NCI-H1105 treated with DMSO at 0.1 percent for 48 hours (cell line): ENCODE data around the gene GAPT.

ENCODE experiments used
- DNase-seq: peaks from one replicate; lab custom pipeline; 2025; lab: John Stamatoyannopoulos, UW

Gene GAPT

DNA sequence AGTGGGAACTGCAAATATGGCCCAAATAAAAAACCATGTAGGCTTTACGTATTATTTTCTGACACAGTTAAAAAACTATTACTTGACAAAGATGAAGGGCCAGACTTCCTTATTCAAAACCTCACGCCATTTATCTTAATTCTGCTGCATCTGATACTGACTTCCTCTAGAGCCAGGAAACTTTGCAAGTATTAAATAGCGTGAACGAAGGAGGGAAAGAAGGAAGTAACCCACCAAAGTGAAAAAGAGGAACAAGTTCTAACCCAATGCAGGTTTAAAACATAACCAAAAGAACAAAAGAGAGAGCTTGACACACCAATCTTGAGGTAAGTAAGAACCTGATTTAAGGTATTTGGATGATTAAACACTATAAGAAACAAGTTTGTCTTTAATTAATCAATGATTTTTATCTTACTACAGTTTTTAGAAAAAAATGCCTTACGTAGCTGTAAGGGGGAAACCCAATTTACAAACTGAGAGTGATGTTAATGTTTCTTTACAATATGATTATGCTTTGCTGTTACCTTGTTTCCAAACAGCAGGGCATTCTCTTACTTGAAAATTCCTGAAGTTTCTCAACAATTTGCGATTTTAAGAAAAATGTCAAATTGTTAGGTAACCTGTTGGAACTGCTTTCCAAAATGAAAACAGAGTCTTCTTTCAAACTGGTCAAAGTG is at the start of gene GAPT:
Gene GAPT (plus strand): TSS at position 220 of the 677 bp plus-strand sequence. CDS start 3,102 bp downstream, outside the sequence.
- DNase-seq = no peak

DNA sequence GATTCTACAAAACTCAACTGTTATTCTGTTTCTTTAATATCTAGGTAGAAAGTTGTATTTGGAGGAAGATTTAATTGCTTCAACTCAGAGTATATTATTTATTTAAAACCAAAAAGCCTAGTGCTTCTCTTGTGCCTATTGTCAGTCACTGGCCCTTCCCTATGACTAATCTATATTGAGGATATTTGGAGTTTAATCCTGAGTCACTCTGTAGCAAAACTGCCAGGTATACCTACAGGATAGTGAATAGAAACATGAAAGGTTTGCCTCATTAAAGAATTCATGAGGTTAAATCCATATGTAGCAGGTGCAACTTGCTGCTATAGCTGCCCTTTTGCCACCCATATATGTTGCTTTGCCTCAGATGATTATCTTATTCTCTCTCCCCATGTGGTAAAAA is 46.4 kb upstream of the GAPT start:
- no peak for DNase-seq

DNA sequence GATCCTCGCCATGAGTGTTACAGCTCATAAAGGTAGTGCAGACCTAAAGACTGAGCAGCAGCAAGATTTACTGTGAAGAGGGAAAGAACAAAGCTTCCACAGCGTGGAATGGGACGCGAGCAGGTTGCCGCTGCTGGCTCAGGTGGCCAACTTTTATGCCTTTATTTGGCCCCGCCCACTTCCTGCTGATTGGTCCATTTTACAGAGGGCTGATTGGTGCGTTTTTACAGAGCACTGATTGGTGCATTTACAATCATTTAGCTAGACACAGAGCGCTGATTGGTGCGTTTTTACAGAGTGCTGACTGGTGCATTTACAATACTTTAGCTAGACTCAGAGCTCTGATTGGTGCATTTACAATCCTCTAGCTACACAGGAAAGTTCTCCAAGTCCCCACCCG is 45.2 kb upstream of the GAPT start:
- DNase-seq = no peak

DNA sequence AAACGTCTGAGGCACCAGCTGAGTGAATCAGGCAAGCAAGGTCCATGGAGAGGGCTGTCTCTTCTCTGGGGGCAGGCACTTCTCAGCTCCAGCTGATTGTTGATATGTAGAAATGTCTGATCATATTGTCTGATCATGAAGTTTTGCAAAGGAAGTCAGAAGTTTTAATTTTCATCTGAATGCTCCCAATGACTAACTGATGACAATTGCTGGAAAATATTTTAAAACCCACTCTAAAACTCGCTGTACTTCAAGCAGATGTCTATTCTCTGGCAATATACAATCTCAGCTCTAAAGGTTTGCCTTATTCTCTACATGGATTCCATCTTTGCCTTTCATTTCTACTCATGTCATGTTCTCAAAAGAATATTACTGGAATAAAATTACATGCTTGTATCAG is 44.0 kb upstream of the GAPT start:
- DNase-seq = no peak

GRCh38 chr5:58450018-58450417 is 41.2 kb upstream of the GAPT start:
- DNase-seq = no peak

DNA sequence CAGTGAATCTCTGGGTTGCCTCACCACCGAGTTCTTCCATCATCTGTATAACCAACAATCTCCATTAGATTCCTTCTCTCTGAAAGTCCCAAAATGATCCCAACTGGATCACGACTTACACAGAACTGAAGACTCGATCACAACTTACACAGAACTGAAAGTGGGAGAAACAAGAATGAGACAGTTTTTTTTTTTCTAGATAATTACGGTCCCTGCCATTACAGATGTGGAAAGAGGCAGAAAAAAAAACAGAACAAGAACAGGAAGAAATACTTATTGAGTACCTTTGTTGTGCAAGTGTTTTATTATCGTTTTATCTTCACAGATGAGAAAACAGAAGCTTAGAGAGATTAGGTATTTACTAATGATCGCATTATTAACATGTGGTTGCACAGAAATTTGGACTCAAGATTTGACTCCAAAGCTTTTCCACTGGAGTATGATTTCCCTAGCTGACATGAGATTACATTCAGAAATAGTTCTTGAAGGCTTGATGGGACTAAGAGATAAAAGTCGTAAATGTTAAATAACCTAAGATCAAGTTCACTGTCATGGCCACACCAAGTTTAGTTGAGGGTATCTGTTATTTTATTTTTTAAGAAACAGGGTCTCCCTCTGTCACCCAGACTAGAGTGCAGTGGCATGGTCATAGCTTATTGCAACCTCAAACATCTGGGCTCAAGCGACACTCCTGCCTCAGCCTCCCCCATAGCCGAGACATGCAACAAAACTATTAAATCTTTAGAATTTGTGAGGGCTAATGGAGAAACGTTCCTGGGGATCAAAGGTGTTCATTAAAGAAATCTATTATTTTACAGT is 40.2 kb upstream of the GAPT start:
- DNase-seq = no peak

DNA sequence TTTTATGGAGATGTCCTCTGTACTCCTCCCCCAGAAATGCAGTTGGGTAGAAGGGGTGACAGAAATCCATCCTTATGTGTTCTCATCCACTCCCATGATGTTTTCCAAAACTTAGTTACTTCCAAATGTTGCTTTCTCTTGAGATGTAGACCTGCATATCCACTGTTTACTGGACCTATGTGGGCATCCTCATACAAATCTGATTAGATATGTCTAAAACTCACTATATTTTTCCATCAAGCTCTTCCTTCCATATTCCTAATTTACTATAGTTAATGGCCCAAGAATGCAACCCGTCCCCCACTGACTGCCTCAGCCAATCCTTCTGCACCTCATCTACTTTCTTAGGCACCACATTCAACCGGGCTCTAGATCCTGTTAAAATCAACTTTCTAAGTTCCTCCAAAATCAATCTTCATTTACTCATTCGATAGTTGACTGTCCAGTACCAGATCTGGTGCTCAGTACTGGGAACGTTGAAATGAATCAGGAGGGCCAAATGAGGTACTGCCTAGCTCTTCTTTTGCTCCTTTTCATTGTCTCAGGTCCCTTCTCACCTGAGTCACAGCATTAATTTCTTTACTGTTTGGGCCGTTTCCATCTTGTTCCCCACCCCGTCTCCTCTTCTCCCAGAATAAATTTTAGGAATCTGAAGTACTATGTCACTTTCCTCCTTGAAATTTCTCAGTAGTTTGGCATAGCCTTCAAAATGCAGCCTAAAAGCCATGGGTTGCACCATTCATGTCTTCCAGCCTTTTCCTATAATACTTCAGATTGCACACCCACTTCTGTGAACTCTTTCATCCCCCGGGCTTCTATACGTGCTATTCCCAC is 39.3 kb upstream of the GAPT start:
- DNase-seq = no peak

- no peak for DNase-seq
Measured at GRCh38 chr5:58452566-58453258, 38.5 kb upstream of the GAPT start.

- DNase-seq = no peak
Measured at GRCh38 chr5:58453306-58453705, 37.9 kb upstream of the GAPT start.

DNA sequence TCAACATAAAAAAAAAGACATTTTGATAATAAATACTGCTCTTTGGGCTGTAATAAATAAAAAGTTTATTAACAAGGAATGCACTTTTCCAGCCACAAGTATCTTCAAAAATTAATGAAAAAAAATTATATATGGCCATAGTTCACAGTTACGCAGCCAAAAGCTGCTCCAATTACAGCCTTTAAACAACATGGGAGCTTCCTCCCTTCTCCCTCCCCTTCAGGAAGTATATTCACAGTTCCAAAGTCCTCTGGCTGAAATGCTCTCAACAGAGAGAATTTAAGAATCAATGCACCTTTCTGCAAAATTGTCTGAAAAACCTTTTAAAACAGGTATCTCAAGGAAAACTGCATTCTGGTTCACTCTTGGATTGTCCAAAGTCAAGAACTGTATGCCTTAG is 37.2 kb upstream of the GAPT start:
- no peak for DNase-seq

- DNase-seq = no peak
Measured at GRCh38 chr5:58455066-58455465, 36.2 kb upstream of the GAPT start.

GRCh38 chr5:58455480-58455879 is 35.8 kb upstream of the GAPT start:
- DNase-seq = no peak

GRCh38 chr5:58456026-58456425 is 35.2 kb upstream of the GAPT start:
- no peak for DNase-seq

- no peak for DNase-seq
Measured at GRCh38 chr5:58456486-58456885, 34.7 kb upstream of the GAPT start.

DNA sequence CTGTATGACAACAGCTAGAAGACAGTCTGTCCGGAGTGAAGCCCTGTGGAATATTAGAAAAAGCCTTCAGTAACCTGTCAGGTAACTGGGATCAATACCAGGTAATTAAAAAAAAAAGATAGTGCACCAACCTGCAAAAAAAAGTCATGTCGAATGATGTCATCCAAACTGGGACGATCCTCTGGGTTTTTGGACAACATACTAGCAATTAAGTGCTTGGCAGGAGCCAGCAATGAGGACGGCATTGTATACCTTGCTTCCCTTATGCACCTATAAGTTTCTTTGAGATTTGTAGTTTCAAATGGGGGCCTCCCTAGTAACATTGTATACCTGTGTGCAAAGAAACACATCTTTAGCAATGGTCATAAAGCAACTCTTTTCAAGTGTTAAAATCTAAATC is 34.2 kb upstream of the GAPT start:
- no peak for DNase-seq

DNA sequence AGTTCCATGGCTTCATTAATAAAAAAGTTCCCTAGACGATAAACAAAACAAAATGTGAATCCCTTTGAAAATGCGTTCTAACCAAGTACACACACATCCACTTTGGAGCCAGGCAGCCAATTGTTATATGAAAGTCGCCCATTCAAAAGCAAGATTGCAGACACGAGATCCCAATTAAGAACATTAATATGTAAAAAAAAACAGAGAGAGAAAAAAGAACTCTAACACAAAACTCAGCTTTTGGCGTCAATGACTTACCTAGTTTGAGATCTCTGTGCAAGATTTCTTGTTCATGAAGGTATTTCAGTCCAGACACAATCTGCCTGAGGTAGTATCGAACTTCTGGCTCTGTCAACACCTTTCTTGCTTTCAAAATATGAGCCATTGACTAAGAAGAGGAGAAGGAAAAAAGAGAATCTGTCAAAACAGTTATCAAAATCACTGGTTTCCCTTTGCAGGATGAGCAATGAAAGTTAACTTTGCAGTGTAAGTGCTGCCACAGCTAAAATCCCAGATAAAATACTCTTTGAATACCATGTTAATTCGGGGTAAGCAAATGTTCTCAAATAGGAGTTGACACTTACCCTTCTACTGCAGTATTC is 33.0 kb upstream of the GAPT start:
- no peak for DNase-seq

GRCh38 chr5:58458743-58459145 is 32.5 kb upstream of the GAPT start:
- no peak for DNase-seq

GRCh38 chr5:58459146-58460001 is 31.9 kb upstream of the GAPT start:
- DNase-seq = no peak

DNA sequence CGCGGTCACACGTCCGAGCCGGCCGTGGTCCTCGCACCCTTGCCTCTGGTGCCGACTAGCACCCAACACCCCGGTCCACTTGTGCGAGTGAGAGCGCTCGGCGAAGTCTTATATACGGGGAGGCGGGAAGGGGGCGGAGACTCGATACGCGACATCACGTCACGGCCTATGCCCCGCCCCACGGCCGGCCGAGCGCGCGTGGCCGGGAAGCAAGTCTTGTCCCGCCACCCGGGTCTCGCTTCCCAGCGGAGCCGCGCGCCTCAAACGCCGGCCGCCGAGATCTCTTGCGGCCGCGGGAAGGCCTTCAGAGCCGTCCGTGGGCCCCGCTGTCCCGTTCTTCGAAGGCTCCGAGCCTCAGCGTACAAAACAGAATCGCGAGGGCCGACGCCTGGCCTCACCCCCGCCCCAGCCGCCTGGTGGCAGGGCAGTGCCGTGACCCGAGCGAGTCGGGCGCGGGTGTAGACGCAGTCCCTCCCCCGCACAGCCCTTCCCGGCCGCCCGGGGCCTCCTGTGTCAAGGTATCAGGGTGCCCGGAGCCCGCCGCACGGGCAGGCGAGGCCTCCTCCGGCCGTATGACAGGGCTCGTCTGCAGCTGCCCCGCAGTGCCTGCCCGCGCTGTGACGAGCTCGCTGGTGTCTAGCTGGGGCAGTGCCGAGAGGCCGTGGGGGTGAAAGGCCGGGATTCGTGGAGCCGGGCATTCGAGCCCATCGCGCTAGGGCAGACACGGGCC is 31.1 kb upstream of the GAPT start, which contains the start of gene PLK2:
Gene PLK2 (minus strand): TSS at position 85 of the 730 bp plus-strand sequence. CDS start 127 bp downstream, outside the sequence.
- DNase-seq = no peak
